CD14-positive monocyte (primary cell): ENCODE measurements around the gene COMMD1. TPM values are rescaled to one million over a fixed set of nuclear protein-coding genes. Genes with fewer than 3 reads are reported as not detected.
A peak's percentile ranks its signal among the peaks of the same experiment; 100 is the strongest.
"Not testable (repeated sequence)": the region's sequence is repeated elsewhere in the genome, so short reads cannot be mapped to it uniquely, and the experiment has no call there.

ENCODE experiments used
- DNase-seq, 3 donors: peaks; one replicate each; pipeline ENCODE4 v3.0.0-alpha.2; 2011 to 2022
- H2AFZ ChIP-seq: 2 replicates; pipeline ENCODE4 v1.6.0; 2012; ENCODE audit warnings: mild to moderate bottlenecking, low read depth, low read length, inconsistent platforms; ENCODE audit not compliant: insufficient read depth, poor library complexity, severe bottlenecking
- H3K27ac ChIP-seq, 2 donors: 1 replicate in 1 of 2; 2 replicates in 1 of 2; pipeline ENCODE4 v1.5.1; 2012 to 2013; ENCODE audit warnings: low read length in 2 of 2, control low read depth in 1 of 2, inconsistent platforms in 1 of 2, low read depth in 1 of 2, mild to moderate bottlenecking in 1 of 2
- H3K27me3 ChIP-seq, 2 donors: one replicate each; pipeline versions ENCODE4 v1.6.0 to v1.6.1; 2011 to 2013; ENCODE audit warnings: low read length in 2 of 2; ENCODE audit not compliant: control insufficient read depth in 2 of 2, insufficient read depth in 2 of 2
- H3K36me3 ChIP-seq, 2 donors: replicated peaks in 1 of 2; 1 replicate in 1 of 2; 2 replicates in 1 of 2; pipeline versions ENCODE4 v1.5.1 to v1.6.1; 2012 to 2013; ENCODE audit warnings: low read length in 2 of 2, control low read depth in 1 of 2, inconsistent platforms in 1 of 2, mild to moderate bottlenecking in 1 of 2; ENCODE audit not compliant: insufficient read depth in 2 of 2, control insufficient read depth in 1 of 2
- H3K4me1 ChIP-seq, 2 donors: 1 replicate in 1 of 2; 2 replicates in 1 of 2; pipeline versions ENCODE4 v1.5.1 to v1.6.1; 2012 to 2013; ENCODE audit warnings: low read length in 2 of 2, control low read depth in 1 of 2, inconsistent platforms in 1 of 2, mild to moderate bottlenecking in 1 of 2, moderate library complexity in 1 of 2; ENCODE audit not compliant: insufficient read depth in 2 of 2, control insufficient read depth in 1 of 2
- H3K4me2 ChIP-seq: replicated peaks from 2 replicates; pipeline ENCODE3; 2012; ENCODE audit warnings: low read length, moderate library complexity, mild to moderate bottlenecking; ENCODE audit not compliant: poor library complexity, severe bottlenecking; ENCODE audit errors: extremely low read depth
- H3K4me3 ChIP-seq, 3 experiments: fragments of 200-600 bp in 1 of 3; sonication (generic) in 1 of 3; replicated peaks in 1 of 3; 1 replicate in 2 of 3; 2 replicates in 1 of 3; pipeline ENCODE4 v1.5.1; 2011 to 2013; ENCODE audit warnings: low read length in 3 of 3, mild to moderate bottlenecking in 3 of 3, control low read depth in 2 of 3, low read depth in 2 of 3, inconsistent platforms in 1 of 3, moderate library complexity in 1 of 3
- H3K79me2 ChIP-seq: 2 replicates; pipeline ENCODE4 v1.6.0; 2012; ENCODE audit warnings: mild to moderate bottlenecking, control low read depth, inconsistent platforms, low read length, moderate library complexity; ENCODE audit not compliant: insufficient read depth
- H3K9ac ChIP-seq: 2 replicates; pipeline ENCODE4 v1.6.0; 2017; ENCODE audit warnings: low read length, mild to moderate bottlenecking; ENCODE audit not compliant: insufficient read depth, poor library complexity, severe bottlenecking
- H3K9me3 ChIP-seq, 2 donors: replicated peaks in 1 of 2; 1 replicate in 1 of 2; 2 replicates in 1 of 2; pipeline versions ENCODE4 v1.5.1 to v1.6.1; 2012 to 2013; ENCODE audit warnings: low read length in 2 of 2, control low read depth in 1 of 2; ENCODE audit not compliant: control insufficient read depth in 1 of 2, insufficient read depth in 1 of 2
- H4K20me1 ChIP-seq: 2 replicates; pipeline ENCODE4 v1.6.0; 2012; ENCODE audit warnings: mild to moderate bottlenecking, low read length, control low read depth, moderate library complexity; ENCODE audit not compliant: insufficient read depth
- H3K27ac Mint-ChIP-seq, 7 donors: one replicate each; pipeline ENCODE4 v1.8.0; 2020; ENCODE audit warnings: mild to moderate bottlenecking in 7 of 7, mixed read lengths in 7 of 7, moderate library complexity in 6 of 7, inconsistent platforms in 2 of 7
- H3K27me3 Mint-ChIP-seq, 3 donors: one replicate each; pipeline ENCODE4 v1.8.0; 2021 to 2022; ENCODE audit warnings: low read depth in 3 of 3, mild to moderate bottlenecking in 3 of 3, mixed read lengths in 3 of 3, moderate library complexity in 3 of 3, inconsistent platforms in 1 of 3
- H3K36me3 Mint-ChIP-seq, 2 donors: one replicate each; pipeline ENCODE4 v1.8.0; 2020; ENCODE audit warnings: mixed read lengths in 2 of 2, inconsistent platforms in 1 of 2, mild to moderate bottlenecking in 1 of 2
- H3K4me1 Mint-ChIP-seq: one replicate; pipeline ENCODE4 v1.8.0; 2020; ENCODE audit warnings: mild to moderate bottlenecking, mixed read lengths
- H3K4me3 Mint-ChIP-seq, 2 donors: one replicate each; pipeline ENCODE4 v1.8.0; 2020; ENCODE audit warnings: mild to moderate bottlenecking in 2 of 2, mixed read lengths in 2 of 2, moderate library complexity in 1 of 2
- H3K9me3 Mint-ChIP-seq, 7 donors: one replicate each; pipeline ENCODE4 v1.8.0; 2020 to 2022; ENCODE audit warnings: mixed read lengths in 7 of 7, mild to moderate bottlenecking in 6 of 7, moderate library complexity in 6 of 7, inconsistent platforms in 2 of 7
- WGBS: methylation state at CpG from one replicate; pipeline ENCODE4 v1.1.5; 2013; ENCODE audit warnings: missing lambda C conversion rate; ENCODE audit not compliant: insufficient coverage; 5-methylcytosine and 5-hydroxymethylcytosine counted together
- intact Hi-C, 2 donors: fragments of 100-400 bp; cut with micrococcal nuclease; formaldehyde crosslinking; loops; one replicate each; pipeline versions ENCODE4 v1.15.0 to v1.15.1; 2023
- polyA plus RNA-seq, 3 donors: library from polyadenylated mRNA; depleted of rRNA in 1 of 3; unstranded in 2 of 3; stranded (reverse) in 1 of 3; fragments of 300-500 nt in 2 of 3; fragments of >200 nt in 1 of 3; fragmentation: Illumina TruSeq in 2 of 3; gene quantifications; 1 replicate in 2 of 3; 2 replicates in 1 of 3; pipeline ENCODE4 v1.2.3, GENCODE V29; 2012 to 2021
- TF ChIP-seq, protein P1 (sequence below): fragments of 200-600 bp; IDR thresholded peaks from one replicate; pipeline ENCODE4 v1.8.0; 2022; ENCODE audit warnings: antibody characterized with exemption, mild to moderate bottlenecking

The COMMD1 gene
- polyA plus RNA-seq, 3 donors: 25.2 to 82.1 (median 70.7) TPM

DNA sequence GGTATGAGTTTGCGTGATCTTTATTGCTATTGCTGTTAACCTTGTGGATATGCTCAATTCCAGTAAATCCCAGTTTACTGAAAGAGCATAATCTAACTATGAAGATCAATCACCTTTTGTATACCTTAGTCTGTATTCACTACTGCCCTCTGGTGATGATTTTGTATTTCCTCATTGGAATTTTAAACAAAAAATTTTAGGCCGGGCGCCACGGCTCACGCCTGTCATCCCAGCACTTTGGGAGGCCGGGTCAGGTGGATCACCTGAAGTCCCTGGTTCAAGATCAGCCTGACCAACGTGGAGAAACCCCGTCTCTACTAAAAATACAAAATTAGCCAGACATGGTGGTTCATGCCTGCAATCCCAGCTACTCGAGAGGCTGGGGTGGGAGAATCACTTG lies 5.1 kb downstream of the COMMD1 start:
- Mint-ChIP-seq H3K27ac (no peak overlapping the region), H3K36me3 (peaks cover 0 to 12% of the 10 kb centered on the region in 2 donors), H3K4me3 (no peak overlapping the region), H3K4me1 (peaks cover 10% of the 10 kb centered on the region), H3K27me3 (peaks cover 0 to 2% (median 0%) of the 10 kb centered on the region in 3 donors), H3K9me3 (no peaks in the 10 kb centered on the region)
- intact Hi-C loops: no loop called here
- DNase-seq: no peak
- Histone ChIP-seq H3K4me1 (peaks cover 5 to 10% of the 10 kb centered on the region in 2 donors), H3K79me2 (peaks cover 25% of the 10 kb centered on the region), H3K27me3 (no peaks in the 10 kb centered on the region), H3K4me3 (no peak overlapping the region), H3K36me3 (no peaks in the 10 kb centered on the region), H3K4me2 (no peak overlapping the region), H2AFZ (no peak overlapping the region), H3K9ac (no peak overlapping the region), H3K9me3 (no peaks in the 10 kb centered on the region), H4K20me1 (no peaks in the 10 kb centered on the region), H3K27ac (no peak overlapping the region)
- TF ChIP-seq, protein P1, sequence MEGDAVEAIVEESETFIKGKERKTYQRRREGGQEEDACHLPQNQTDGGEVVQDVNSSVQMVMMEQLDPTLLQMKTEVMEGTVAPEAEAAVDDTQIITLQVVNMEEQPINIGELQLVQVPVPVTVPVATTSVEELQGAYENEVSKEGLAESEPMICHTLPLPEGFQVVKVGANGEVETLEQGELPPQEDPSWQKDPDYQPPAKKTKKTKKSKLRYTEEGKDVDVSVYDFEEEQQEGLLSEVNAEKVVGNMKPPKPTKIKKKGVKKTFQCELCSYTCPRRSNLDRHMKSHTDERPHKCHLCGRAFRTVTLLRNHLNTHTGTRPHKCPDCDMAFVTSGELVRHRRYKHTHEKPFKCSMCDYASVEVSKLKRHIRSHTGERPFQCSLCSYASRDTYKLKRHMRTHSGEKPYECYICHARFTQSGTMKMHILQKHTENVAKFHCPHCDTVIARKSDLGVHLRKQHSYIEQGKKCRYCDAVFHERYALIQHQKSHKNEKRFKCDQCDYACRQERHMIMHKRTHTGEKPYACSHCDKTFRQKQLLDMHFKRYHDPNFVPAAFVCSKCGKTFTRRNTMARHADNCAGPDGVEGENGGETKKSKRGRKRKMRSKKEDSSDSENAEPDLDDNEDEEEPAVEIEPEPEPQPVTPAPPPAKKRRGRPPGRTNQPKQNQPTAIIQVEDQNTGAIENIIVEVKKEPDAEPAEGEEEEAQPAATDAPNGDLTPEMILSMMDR: peak; percentile 8
- WGBS: 92% methylated on average over 2 of the region's 9 CpGs

DNA sequence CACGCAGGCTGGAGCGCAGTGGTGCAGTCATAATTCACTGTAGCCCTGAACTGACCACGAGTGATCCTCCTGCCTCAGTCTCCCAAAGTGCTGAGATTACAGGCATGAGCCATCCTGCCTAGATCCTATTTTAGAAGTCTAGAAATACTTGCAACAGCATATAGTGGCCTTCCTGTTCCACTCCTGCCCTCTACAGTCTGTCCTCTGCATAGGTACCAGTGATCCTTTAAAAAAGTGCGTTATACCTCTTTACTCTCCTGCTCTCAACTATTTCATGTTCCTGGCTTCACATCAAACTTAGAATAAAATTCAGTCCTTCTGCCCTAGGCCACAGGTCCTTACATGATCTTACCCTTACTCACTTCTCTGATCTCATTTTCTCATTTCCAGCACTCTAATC lies 6.0 kb downstream of the COMMD1 start:
- Histone ChIP-seq H3K9ac (no peak overlapping the region), H2AFZ (no peak overlapping the region), H3K27me3 (no peaks in the 10 kb centered on the region), H3K4me3 (no peak overlapping the region), H3K27ac (no peak overlapping the region), H3K9me3 (no peaks in the 10 kb centered on the region), H3K4me1 (peaks cover 0 to 3% of the 10 kb centered on the region in 2 donors), H3K36me3 (no peaks in the 10 kb centered on the region), H3K4me2 (no peak overlapping the region), H3K79me2 (peaks cover 17% of the 10 kb centered on the region), H4K20me1 (no peaks in the 10 kb centered on the region)
- no peaks in the 10 kb centered on the region for H3K27me3 Mint-ChIP-seq
- no peak overlapping the region for H3K27ac Mint-ChIP-seq
- DNase-seq: no peak
- H3K4me3 Mint-ChIP-seq: no peak overlapping the region
- H3K4me1 Mint-ChIP-seq: peaks cover 6% of the 10 kb centered on the region
- peaks cover 0 to 12% of the 10 kb centered on the region in 2 donors for H3K36me3 Mint-ChIP-seq
- intact Hi-C loops: no loop called here
- 98% methylated on average over 4 of the region's 4 CpGs for WGBS
- TF ChIP-seq, protein P1: no peak
- H3K9me3 Mint-ChIP-seq: no peaks in the 10 kb centered on the region

DNA sequence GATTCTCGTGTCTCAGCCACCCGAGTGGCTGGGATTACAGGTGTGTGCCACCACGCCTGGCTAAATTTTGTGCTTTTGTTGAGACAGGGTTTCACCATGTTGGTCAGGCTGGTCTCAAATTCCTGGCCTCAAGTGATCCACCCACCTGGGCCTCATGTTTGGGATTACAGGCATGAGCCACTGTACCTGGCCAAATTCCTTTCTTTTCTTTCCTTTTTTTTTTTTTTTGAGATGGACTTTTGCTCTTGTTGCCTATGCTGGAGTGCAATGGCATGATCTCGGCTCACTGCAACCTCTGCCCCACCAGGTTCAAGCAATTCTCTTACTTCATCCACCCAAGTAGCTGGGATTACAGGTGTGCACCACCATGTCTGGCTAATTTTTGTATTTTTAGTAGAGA lies 9.3 kb downstream of the COMMD1 start:
- not testable (repeated sequence) for DNase-seq, H3K9me3 Mint-ChIP-seq, H2AFZ ChIP-seq, H3K9ac ChIP-seq, H3K27ac Mint-ChIP-seq, H3K27me3 Mint-ChIP-seq, H3K4me2 ChIP-seq, H3K27me3 ChIP-seq, H4K20me1 ChIP-seq, H3K9me3 ChIP-seq, H3K4me1 Mint-ChIP-seq, H3K27ac ChIP-seq, H3K36me3 ChIP-seq, H3K4me3 Mint-ChIP-seq, H3K4me3 ChIP-seq, H3K4me1 ChIP-seq
- peaks cover 14% of the 10 kb centered on the region for H3K79me2 ChIP-seq
- peaks cover 0 to 14% of the 10 kb centered on the region in 2 donors for H3K36me3 Mint-ChIP-seq
- WGBS: 92% methylated on average over 2 of the region's 4 CpGs
- intact Hi-C loops: loop anchor here in 1 of 2 donors (5.0 kb wide), 1 partner anchor 498 kb away; no protein-coding TSS in a partner anchor
